Esophagus squamous epithelium (tissue), 5 donors: ENCODE measurements around the gene LMX1B. TPM values are rescaled to one million over a fixed set of nuclear protein-coding genes. Genes with fewer than 3 reads are reported as not detected.
A peak's percentile ranks its signal among the peaks of the same experiment; 100 is the strongest.

ENCODE experiments used
- DNase-seq: peaks from one replicate; lab custom pipeline; 2025; lab: John Stamatoyannopoulos, UW
- H3K27ac ChIP-seq, 4 donors: fragments of 200-600 bp; sonication (generic); one replicate each; pipeline ENCODE4 v1.5.1; 2016 to 2019; ENCODE audit warnings: mild to moderate bottlenecking in 1 of 4
- H3K27me3 ChIP-seq, 4 donors: fragments of 200-600 bp; sonication (generic); 1 replicate in 3 of 4; 2 replicates in 1 of 4; pipeline versions ENCODE4 v1.5.1 to v1.6.0; 2017 to 2021; ENCODE audit warnings: antibody characterized with exemption in 1 of 4
- H3K36me3 ChIP-seq, 3 donors: fragments of 200-600 bp; sonication (generic); one replicate each; pipeline ENCODE4 v1.5.1; 2016 to 2019
- H3K4me1 ChIP-seq, 3 donors: fragments of 200-600 bp; sonication (generic); one replicate each; pipeline ENCODE4 v1.5.1; 2017 to 2019
- H3K4me3 ChIP-seq, 4 donors: fragments of 200-600 bp; sonication (generic); 1 replicate in 3 of 4; 2 replicates in 1 of 4; pipeline ENCODE4 v1.5.1; 2016 to 2019; ENCODE audit warnings: mild to moderate bottlenecking in 2 of 4, moderate library complexity in 1 of 4
- H3K9me3 ChIP-seq, 3 donors: fragments of 200-600 bp; sonication (generic); one replicate each; pipeline ENCODE4 v1.5.1; 2016 to 2019
- CTCF ChIP-seq, 6 experiments: fragments of 450-650 bp in 4 of 6; fragments of 200-600 bp in 2 of 6; sonication (generic) in 2 of 6; IDR thresholded peaks; one replicate each; pipeline ENCODE4 v1.5.1; 2016 to 2019; ENCODE audit warnings: antibody characterized with exemption in 6 of 6, mild to moderate bottlenecking in 4 of 6, moderate library complexity in 4 of 6
- POLR2A ChIP-seq, 4 donors: fragments of 450-650 bp; IDR thresholded peaks; one replicate each; pipeline ENCODE4 v1.6.1; 2017; ENCODE audit warnings: antibody characterized with exemption in 4 of 4, mild to moderate bottlenecking in 4 of 4, moderate library complexity in 3 of 4
- WGBS, 2 donors: methylation state at CpG; one replicate each; pipeline ENCODE4 v1.1.5; 2018; 5-methylcytosine and 5-hydroxymethylcytosine counted together
- intact Hi-C: fragments of 100-400 bp; cut with DNase I; formaldehyde crosslinking; loops from one replicate; pipeline ENCODE4 v1.15.0; 2022
- total RNA-seq, 4 donors: library from RNA; depleted of rRNA; stranded (reverse); fragments of >200 nt; gene quantifications; one replicate each; pipeline ENCODE4 v1.1.0, GENCODE V29; 2016
- donor health status: DM: yes; HTN: yes; CAD: no.

LMX1B gene
- total RNA-seq, 4 donors from 2014 or later: 0.23 TPM; not detected in 3

- Histone ChIP-seq H3K4me1 (peaks cover 24 to 55% (median 40%) of the 10 kb centered on the region in 3 donors), H3K9me3 (no peaks in the 10 kb centered on the region), H3K4me3 (peak overlapping the region in 1 of 4 donors; percentile 5), H3K27ac (no peak overlapping the region), H3K36me3 (no peaks in the 10 kb centered on the region), H3K27me3 (peaks cover 21 to 99% (median 44%) of the 10 kb centered on the region in 4 donors)
- TF ChIP-seq CTCF (IDR thresholded peaks at IDR 0.05) (no peak), POLR2A (IDR thresholded peaks at IDR 0.05) (no peak)
- intact Hi-C loops: no loop called here
- WGBS, 2 donors: 71 to 73% methylated on average over 8 to 14 of the region's 14 CpGs
- DNase-seq: no peak
Measured at GRCh38 chr9:126615791-126616447, 2.2 kb downstream of the LMX1B start.

- Histone ChIP-seq H3K4me3 (no peak overlapping the region), H3K4me1 (peaks cover 18 to 49% (median 35%) of the 10 kb centered on the region in 3 donors), H3K27ac (no peak overlapping the region), H3K9me3 (no peaks in the 10 kb centered on the region), H3K36me3 (no peaks in the 10 kb centered on the region), H3K27me3 (peaks cover 15 to 99% (median 39%) of the 10 kb centered on the region in 4 donors)
- no peak for DNase-seq
- intact Hi-C loops: no loop called here
- WGBS, 2 donors: 81 to 82% methylated on average over 4 to 5 of the region's 10 CpGs
- TF ChIP-seq CTCF (IDR thresholded peaks at IDR 0.05) (no peak), POLR2A (IDR thresholded peaks at IDR 0.05) (no peak)
Measured at GRCh38 chr9:126616521-126616976, 2.8 kb downstream of the LMX1B start.

- Histone ChIP-seq H3K4me1 (peaks cover 12 to 42% (median 28%) of the 10 kb centered on the region in 3 donors), H3K36me3 (no peaks in the 10 kb centered on the region), H3K27me3 (peaks cover 10 to 99% (median 39%) of the 10 kb centered on the region in 4 donors), H3K9me3 (no peaks in the 10 kb centered on the region), H3K4me3 (no peak overlapping the region), H3K27ac (no peak overlapping the region)
- intact Hi-C loops: no loop called here
- no peak for DNase-seq
- TF ChIP-seq CTCF (IDR thresholded peaks at IDR 0.05): no peak
- TF ChIP-seq POLR2A (IDR thresholded peaks at IDR 0.05): no peak
- 55 to 57% methylated on average over 11 to 12 of the region's 18 CpGs for WGBS, 2 donors
Measured at GRCh38 chr9:126617003-126617822, 3.5 kb downstream of the LMX1B start.

GRCh38 chr9:126617823-126618165 is 4.1 kb downstream of the LMX1B start:
- Histone ChIP-seq H3K9me3 (no peaks in the 10 kb centered on the region), H3K4me3 (no peak overlapping the region), H3K36me3 (no peaks in the 10 kb centered on the region), H3K4me1 (peaks cover 9 to 36% (median 22%) of the 10 kb centered on the region in 3 donors), H3K27me3 (peaks cover 10 to 99% (median 37%) of the 10 kb centered on the region in 4 donors), H3K27ac (no peak overlapping the region)
- intact Hi-C loops: no loop called here
- 40 to 43% methylated on average over 9 to 10 of the region's 12 CpGs for WGBS, 2 donors
- DNase-seq: no peak
- no peak for TF ChIP-seq CTCF (IDR thresholded peaks at IDR 0.05)
- no peak for TF ChIP-seq POLR2A (IDR thresholded peaks at IDR 0.05)

- 18 to 28% methylated on average over 11 of the region's 11 CpGs for WGBS, 2 donors
- Histone ChIP-seq H3K4me3 (no peak overlapping the region), H3K27me3 (peaks cover 6 to 99% (median 35%) of the 10 kb centered on the region in 4 donors), H3K9me3 (no peaks in the 10 kb centered on the region), H3K36me3 (no peaks in the 10 kb centered on the region), H3K4me1 (peaks cover 5 to 32% (median 18%) of the 10 kb centered on the region in 3 donors), H3K27ac (no peak overlapping the region)
- no peak for TF ChIP-seq POLR2A (IDR thresholded peaks at IDR 0.05)
- TF ChIP-seq CTCF (IDR thresholded peaks at IDR 0.05): no peak
- DNase-seq: no peak
- intact Hi-C loops: no loop called here
Measured at GRCh38 chr9:126618190-126618584, 4.5 kb downstream of the LMX1B start.
